ENCODE data around the gene PSME4. TPM values are rescaled to one million over a fixed set of nuclear protein-coding genes. Genes with fewer than 3 reads are reported as not detected.

PSME4 gene
- total RNA-seq, 1 donor from 2014 or later = 31.3 TPM

DNA sequence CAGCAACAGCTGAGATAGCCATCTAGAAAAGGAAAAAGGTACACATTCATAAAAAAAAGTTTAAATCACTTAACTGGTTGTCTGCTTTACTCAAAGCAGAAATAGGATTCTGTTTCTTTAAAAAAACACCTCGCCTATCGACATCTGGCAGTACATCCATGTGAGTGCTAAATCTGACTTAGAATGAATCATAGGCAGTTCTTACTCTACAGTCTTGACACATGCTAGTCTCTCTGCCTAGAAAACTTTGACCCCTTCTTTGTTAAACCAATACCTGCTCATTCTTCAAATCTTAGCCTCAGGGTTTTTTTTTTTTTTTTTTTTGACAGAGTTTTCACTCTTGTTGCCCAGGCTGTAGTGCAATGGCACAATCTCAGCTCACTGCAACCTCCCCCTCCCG lies 73.9 kb downstream of the PSME4 start:
- TF ChIP-seq, protein P1, sequence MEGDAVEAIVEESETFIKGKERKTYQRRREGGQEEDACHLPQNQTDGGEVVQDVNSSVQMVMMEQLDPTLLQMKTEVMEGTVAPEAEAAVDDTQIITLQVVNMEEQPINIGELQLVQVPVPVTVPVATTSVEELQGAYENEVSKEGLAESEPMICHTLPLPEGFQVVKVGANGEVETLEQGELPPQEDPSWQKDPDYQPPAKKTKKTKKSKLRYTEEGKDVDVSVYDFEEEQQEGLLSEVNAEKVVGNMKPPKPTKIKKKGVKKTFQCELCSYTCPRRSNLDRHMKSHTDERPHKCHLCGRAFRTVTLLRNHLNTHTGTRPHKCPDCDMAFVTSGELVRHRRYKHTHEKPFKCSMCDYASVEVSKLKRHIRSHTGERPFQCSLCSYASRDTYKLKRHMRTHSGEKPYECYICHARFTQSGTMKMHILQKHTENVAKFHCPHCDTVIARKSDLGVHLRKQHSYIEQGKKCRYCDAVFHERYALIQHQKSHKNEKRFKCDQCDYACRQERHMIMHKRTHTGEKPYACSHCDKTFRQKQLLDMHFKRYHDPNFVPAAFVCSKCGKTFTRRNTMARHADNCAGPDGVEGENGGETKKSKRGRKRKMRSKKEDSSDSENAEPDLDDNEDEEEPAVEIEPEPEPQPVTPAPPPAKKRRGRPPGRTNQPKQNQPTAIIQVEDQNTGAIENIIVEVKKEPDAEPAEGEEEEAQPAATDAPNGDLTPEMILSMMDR (IDR thresholded peaks at IDR 0.05; ENCODE audit: insufficient read depth, low read length, severe bottlenecking) = no peak
- FAIRE-seq (no peak), DNase-seq (ENCODE audit: low read depth) (peak; percentile 95)
- Histone ChIP-seq H3K27me3 (ENCODE audit: control insufficient read depth, insufficient read depth, low read length) (no peaks in the 10 kb centered on the region), H3K4me3 (ENCODE audit: low read depth, low read length) (no peak overlapping the region), H3K36me3 (ENCODE audit: control insufficient read depth, insufficient read depth, low read length) (peaks cover 14% of the 10 kb centered on the region)

DNA sequence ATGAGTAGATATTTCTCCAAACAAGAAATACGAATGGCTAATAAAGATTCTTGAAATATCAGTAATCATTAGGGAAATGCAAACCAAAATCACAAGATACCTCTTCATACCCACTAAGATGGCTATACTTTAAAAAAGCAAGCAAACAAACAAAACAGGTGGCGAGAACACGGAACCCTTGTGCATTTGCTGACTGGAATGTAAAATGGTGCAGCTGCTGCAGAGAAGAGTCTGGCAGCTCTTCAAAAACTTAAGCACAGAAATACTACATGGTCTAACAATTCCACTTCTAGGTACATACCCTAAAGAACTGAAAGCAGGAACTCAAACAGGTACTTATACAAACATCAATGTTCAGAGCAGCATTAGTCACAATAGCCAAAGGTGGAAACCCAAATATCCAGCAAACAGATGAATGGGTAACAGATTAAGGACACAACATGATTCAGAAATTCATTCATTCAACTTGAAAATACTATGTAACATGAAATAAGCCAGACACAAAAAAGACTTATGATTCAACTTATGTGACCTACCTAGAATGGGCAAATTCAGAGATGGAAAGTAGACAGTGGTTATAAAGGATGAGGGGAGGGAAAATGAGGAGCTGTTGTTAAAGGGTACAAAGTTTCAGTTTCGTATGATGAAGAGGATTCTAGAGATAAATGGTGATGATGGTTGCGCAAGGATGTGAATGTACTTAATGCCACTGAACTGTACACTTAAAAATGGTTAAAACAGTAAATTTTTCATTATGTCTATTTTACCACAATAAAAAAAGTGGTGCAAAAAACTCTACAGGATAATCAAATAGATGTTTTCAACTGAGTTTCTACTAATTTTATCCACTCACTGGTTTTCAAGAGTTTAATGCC lies 84.2 kb downstream of the PSME4 start:
- no peak for FAIRE-seq
- TF ChIP-seq, protein P1 (IDR thresholded peaks at IDR 0.05; ENCODE audit: insufficient read depth, low read length, severe bottlenecking) = no peak

DNA sequence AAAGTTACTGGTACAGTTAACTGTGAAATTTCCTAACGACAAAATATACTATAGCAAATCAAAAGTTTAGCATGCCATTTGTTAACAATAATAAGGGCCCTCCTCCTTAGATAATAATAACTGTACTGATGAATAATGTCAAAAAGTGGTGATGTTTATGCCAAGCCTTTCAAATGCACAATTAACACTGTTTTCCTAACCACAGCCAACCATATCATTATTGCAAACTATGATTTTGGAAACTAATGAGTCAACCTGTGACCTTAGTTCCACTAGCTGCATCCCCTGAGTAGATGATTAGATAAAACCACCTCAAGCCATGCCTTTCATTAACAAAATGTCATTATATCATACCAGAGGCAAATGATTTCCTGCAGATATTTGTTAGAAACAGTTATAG lies 85.9 kb downstream of the PSME4 start:
- Histone ChIP-seq H3K27me3 (ENCODE audit: control insufficient read depth, insufficient read depth, low read length) (no peaks in the 10 kb centered on the region), H3K36me3 (ENCODE audit: control insufficient read depth, insufficient read depth, low read length) (peaks cover 7% of the 10 kb centered on the region), H3K4me3 (ENCODE audit: low read depth, low read length) (no peak overlapping the region)
- FAIRE-seq = no peak
- DNase-seq (ENCODE audit: low read depth) = no peak
- TF ChIP-seq, protein P1 (IDR thresholded peaks at IDR 0.05; ENCODE audit: insufficient read depth, low read length, severe bottlenecking) = no peak

More for the DNA sequence above, 84.2 kb downstream of the PSME4 start:
- no peak for DNase-seq (ENCODE audit: low read depth)
- H3K36me3 ChIP-seq (ENCODE audit: control insufficient read depth, insufficient read depth, low read length) = peaks cover 12% of the 10 kb centered on the region
- H3K27me3 ChIP-seq (ENCODE audit: control insufficient read depth, insufficient read depth, low read length) = no peaks in the 10 kb centered on the region
- no peak overlapping the region for H3K4me3 ChIP-seq (ENCODE audit: low read depth, low read length)

DNA sequence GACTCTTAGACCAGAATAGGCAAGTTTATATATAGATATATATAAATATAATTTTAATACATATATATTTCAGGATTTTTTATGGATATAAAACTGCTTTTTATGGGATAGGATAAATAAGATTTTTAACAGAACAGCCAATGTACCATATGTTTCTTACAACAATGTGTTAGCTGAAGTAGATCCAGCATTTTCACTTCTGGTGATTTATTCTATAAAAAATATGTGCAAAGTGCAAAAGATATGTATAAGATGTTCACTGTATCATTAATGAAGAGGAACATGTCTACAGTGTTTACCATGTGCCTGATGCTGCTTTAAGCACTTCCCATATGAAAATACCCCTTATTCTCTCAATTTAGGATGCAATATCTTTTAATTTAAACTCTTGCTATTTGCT lies 88.8 kb downstream of the PSME4 start:
- H3K27me3 ChIP-seq (ENCODE audit: control insufficient read depth, insufficient read depth, low read length) = no peaks in the 10 kb centered on the region
- DNase-seq (ENCODE audit: low read depth) (no peak), FAIRE-seq (no peak)
- H3K4me3 ChIP-seq (ENCODE audit: low read depth, low read length) = no peak overlapping the region
- TF ChIP-seq, protein P1 (IDR thresholded peaks at IDR 0.05; ENCODE audit: insufficient read depth, low read length, severe bottlenecking) = no peak
- peaks cover 7% of the 10 kb centered on the region for H3K36me3 ChIP-seq (ENCODE audit: control insufficient read depth, insufficient read depth, low read length)

DNA sequence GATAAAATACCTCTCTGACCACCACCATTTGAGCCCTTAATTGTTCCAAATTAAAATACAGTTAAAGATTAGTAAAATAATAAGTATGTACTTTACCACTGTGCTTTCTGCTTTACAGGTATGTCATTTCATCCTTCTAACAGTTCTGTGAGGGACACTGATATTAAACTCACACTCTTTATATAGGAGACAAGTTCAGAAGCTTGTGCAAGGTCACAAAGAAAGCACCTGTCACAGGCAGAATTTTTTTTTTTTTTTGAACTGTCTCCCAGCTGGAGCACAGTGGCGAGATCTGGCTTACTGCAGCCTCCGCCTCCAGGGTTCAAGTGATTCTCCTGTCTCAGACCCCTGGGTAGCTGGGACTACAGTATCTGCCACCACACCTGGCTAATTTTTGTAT lies 89.4 kb downstream of the PSME4 start:
- FAIRE-seq (no peak), DNase-seq (ENCODE audit: low read depth) (no peak)
- Histone ChIP-seq H3K36me3 (ENCODE audit: control insufficient read depth, insufficient read depth, low read length) (peaks cover 6% of the 10 kb centered on the region), H3K4me3 (ENCODE audit: low read depth, low read length) (no peak overlapping the region), H3K27me3 (ENCODE audit: control insufficient read depth, insufficient read depth, low read length) (no peaks in the 10 kb centered on the region)
- TF ChIP-seq, protein P1 (IDR thresholded peaks at IDR 0.05; ENCODE audit: insufficient read depth, low read length, severe bottlenecking) = no peak
